Natural killer cell treated with Interleukin-12 subunit alpha and Interleukin-12 subunit beta and Interleukin-15 and Interleukin-18, amount 100 ng/mL, for 72 hours (primary cell): ENCODE results near the gene NOS3. TPM values are rescaled to one million over a fixed set of nuclear protein-coding genes. Genes with fewer than 3 reads are reported as not detected.
"Not testable (repeated sequence)": the region's sequence is repeated elsewhere in the genome, so short reads cannot be mapped to it uniquely, and the experiment has no call there.

Source experiments
- ATAC-seq, 2 donors: fragments of 150-1000 bp; cut with Tn5 transposase in 1 of 2; sonication (Bioruptor Pico), chemical (Tn5 transposase) in 1 of 2; 2 replicates each; pipeline ENCODE4 v1.10.0; 2021
- DNase-seq: peaks from one replicate; pipeline ENCODE4 v3.0.0; 2022; ENCODE audit warnings: low spot score
- H3K27ac Mint-ChIP-seq, 2 donors: 1 replicate in 1 of 2; 2 replicates in 1 of 2; pipeline ENCODE4 v1.8.0; 2022; ENCODE audit warnings: mixed read lengths in 2 of 2, mild to moderate bottlenecking in 1 of 2, moderate library complexity in 1 of 2
- H3K27me3 Mint-ChIP-seq, 2 donors: 1 replicate in 1 of 2; 2 replicates in 1 of 2; pipeline ENCODE4 v1.8.0; 2022; ENCODE audit warnings: mixed read lengths in 2 of 2
- H3K36me3 Mint-ChIP-seq: one replicate; pipeline ENCODE4 v1.8.0; 2022; ENCODE audit warnings: mixed read lengths
- H3K4me1 Mint-ChIP-seq, 2 donors: 1 replicate in 1 of 2; 2 replicates in 1 of 2; pipeline ENCODE4 v1.8.0; 2022; ENCODE audit warnings: low read depth in 2 of 2, mixed read lengths in 2 of 2, mild to moderate bottlenecking in 1 of 2
- H3K4me3 Mint-ChIP-seq: one replicate; pipeline ENCODE4 v1.8.0; 2022; ENCODE audit warnings: mixed read lengths
- H3K9me3 Mint-ChIP-seq: 2 replicates; pipeline ENCODE4 v1.8.0; 2022; ENCODE audit warnings: mixed read lengths
- total RNA-seq, 2 donors: library from RNA; stranded (reverse); gene quantifications; one replicate each; pipeline ENCODE4 v1.2.3, GENCODE V29; 2022

The NOS3 gene
- total RNA-seq, 2 donors from 2014 or later, result 1.2 to 8.0 TPM

- Mint-ChIP-seq H3K9me3 (no peaks in the 10 kb centered on the region), H3K4me1 (peaks cover 41 to 48% of the 10 kb centered on the region in 2 donors), H3K36me3 (no peaks in the 10 kb centered on the region), H3K27ac (peak overlapping the region; percentile 57 to 79), H3K4me3 (peak overlapping the region; percentile 49), H3K27me3 (no peaks in the 10 kb centered on the region)
- ATAC-seq (peak; percentile 18 to 52), DNase-seq (no peak)
Measured at GRCh38 chr7:151010307-151011096, 19.7 kb downstream of the NOS3 start.

GRCh38 chr7:151011097-151011409 lies 20.2 kb downstream of the NOS3 start:
- H3K9me3 Mint-ChIP-seq, result no peaks in the 10 kb centered on the region
- H3K27me3 Mint-ChIP-seq, result no peaks in the 10 kb centered on the region

GRCh38 chr7:151011616-151012015 lies 20.8 kb downstream of the NOS3 start:
- H3K27me3 Mint-ChIP-seq, H3K9me3 Mint-ChIP-seq, H3K36me3 Mint-ChIP-seq, H3K4me3 Mint-ChIP-seq, ATAC-seq, DNase-seq: not testable (repeated sequence)
- peak overlapping the region in 1 of 2 donors; percentile 79 for H3K27ac Mint-ChIP-seq
- H3K4me1 Mint-ChIP-seq, result peaks cover 42 to 50% of the 10 kb centered on the region in 2 donors

More at GRCh38 chr7:151011097-151011409, 20.2 kb downstream of the NOS3 start:
- Mint-ChIP-seq H3K4me3 (peak overlapping the region; percentile 49), H3K4me1 (peaks cover 42 to 50% of the 10 kb centered on the region in 2 donors), H3K27ac (peak overlapping the region; percentile 57 to 79), H3K36me3 (no peaks in the 10 kb centered on the region)
- no peak for ATAC-seq
- DNase-seq, result no peak

- H3K4me1 Mint-ChIP-seq, result peaks cover 42 to 50% of the 10 kb centered on the region in 2 donors
- H3K9me3 Mint-ChIP-seq, result no peaks in the 10 kb centered on the region
- H3K27me3 Mint-ChIP-seq, result peaks cover 0 to 2% of the 10 kb centered on the region in 2 donors
- DNase-seq (no peak), ATAC-seq (no peak)
- H3K27ac Mint-ChIP-seq, result peak overlapping the region in 1 of 2 donors; percentile 79
- no peaks in the 10 kb centered on the region for H3K36me3 Mint-ChIP-seq
- peak overlapping the region; percentile 55 for H3K4me3 Mint-ChIP-seq
Measured at GRCh38 chr7:151012031-151012692, 21.3 kb downstream of the NOS3 start.

- H3K27me3 Mint-ChIP-seq, result peaks cover 3 to 5% of the 10 kb centered on the region in 2 donors
- H3K4me3 Mint-ChIP-seq, result peak overlapping the region; percentile 55
- peaks cover 39 to 48% of the 10 kb centered on the region in 2 donors for H3K4me1 Mint-ChIP-seq
- no peak for ATAC-seq
- H3K36me3 Mint-ChIP-seq, result no peaks in the 10 kb centered on the region
- DNase-seq, result no peak
- H3K9me3 Mint-ChIP-seq, result no peaks in the 10 kb centered on the region
- H3K27ac Mint-ChIP-seq, result no peak overlapping the region
Measured at GRCh38 chr7:151012911-151013347, 22.1 kb downstream of the NOS3 start.

GRCh38 chr7:151013356-151013732 lies 22.5 kb downstream of the NOS3 start:
- H3K27ac Mint-ChIP-seq, result no peak overlapping the region
- H3K27me3 Mint-ChIP-seq, result peaks cover 7 to 8% of the 10 kb centered on the region in 2 donors
- H3K4me3 Mint-ChIP-seq, result no peak overlapping the region
- no peaks in the 10 kb centered on the region for H3K9me3 Mint-ChIP-seq
- no peak for DNase-seq
- ATAC-seq, result no peak
- no peaks in the 10 kb centered on the region for H3K36me3 Mint-ChIP-seq
- peaks cover 39 to 48% of the 10 kb centered on the region in 2 donors for H3K4me1 Mint-ChIP-seq

- H3K9me3 Mint-ChIP-seq, result no peaks in the 10 kb centered on the region
- H3K36me3 Mint-ChIP-seq, result no peaks in the 10 kb centered on the region
- H3K4me1 Mint-ChIP-seq, result peaks cover 39 to 47% of the 10 kb centered on the region in 2 donors
- ATAC-seq (peak; percentile 71 to 80), DNase-seq (peak; percentile 90)
- H3K4me3 Mint-ChIP-seq, result peak overlapping the region; percentile 90
- H3K27me3 Mint-ChIP-seq, result peaks cover 9% of the 10 kb centered on the region in 2 donors
- peak overlapping the region; percentile 78 to 89 for H3K27ac Mint-ChIP-seq
Measured at GRCh38 chr7:151013733-151014497, 23.1 kb downstream of the NOS3 start.

GRCh38 chr7:151014950-151015349 lies 24.1 kb downstream of the NOS3 start:
- peak overlapping the region; percentile 78 to 89 for H3K27ac Mint-ChIP-seq
- peaks cover 15 to 18% of the 10 kb centered on the region in 2 donors for H3K27me3 Mint-ChIP-seq
- ATAC-seq (no peak), DNase-seq (no peak)
- H3K4me1 Mint-ChIP-seq, result peaks cover 44 to 51% of the 10 kb centered on the region in 2 donors
- no peaks in the 10 kb centered on the region for H3K9me3 Mint-ChIP-seq
- no peaks in the 10 kb centered on the region for H3K36me3 Mint-ChIP-seq
- peak overlapping the region; percentile 21 for H3K4me3 Mint-ChIP-seq

- no peak overlapping the region for H3K27ac Mint-ChIP-seq
- no peak overlapping the region for H3K4me3 Mint-ChIP-seq
- no peaks in the 10 kb centered on the region for H3K36me3 Mint-ChIP-seq
- DNase-seq, result no peak
- no peak for ATAC-seq
- no peaks in the 10 kb centered on the region for H3K9me3 Mint-ChIP-seq
- peaks cover 23 to 28% of the 10 kb centered on the region in 2 donors for H3K27me3 Mint-ChIP-seq
- H3K4me1 Mint-ChIP-seq, result peaks cover 41% of the 10 kb centered on the region in 2 donors
Measured at GRCh38 chr7:151015967-151016366, 25.1 kb downstream of the NOS3 start.

- no peaks in the 10 kb centered on the region for H3K9me3 Mint-ChIP-seq
- ATAC-seq (no peak), DNase-seq (no peak)
- no peak overlapping the region for H3K4me3 Mint-ChIP-seq
- H3K27ac Mint-ChIP-seq, result no peak overlapping the region
- H3K36me3 Mint-ChIP-seq, result no peaks in the 10 kb centered on the region
- H3K27me3 Mint-ChIP-seq, result peaks cover 26 to 33% of the 10 kb centered on the region in 2 donors
- H3K4me1 Mint-ChIP-seq, result peaks cover 38 to 39% of the 10 kb centered on the region in 2 donors
Measured at GRCh38 chr7:151016505-151016904, 25.7 kb downstream of the NOS3 start.

- Mint-ChIP-seq H3K36me3 (no peaks in the 10 kb centered on the region), H3K9me3 (no peaks in the 10 kb centered on the region), H3K27ac (peak overlapping the region in 1 of 2 donors; percentile 33), H3K4me1 (peaks cover 36 to 38% of the 10 kb centered on the region in 2 donors), H3K4me3 (no peak overlapping the region), H3K27me3 (peaks cover 26 to 36% of the 10 kb centered on the region in 2 donors)
- DNase-seq (no peak), ATAC-seq (no peak)
Measured at GRCh38 chr7:151016942-151017341, 26.1 kb downstream of the NOS3 start.

GRCh38 chr7:151017370-151017952 lies 26.6 kb downstream of the NOS3 start:
- Mint-ChIP-seq H3K36me3 (no peaks in the 10 kb centered on the region), H3K4me1 (peaks cover 32 to 36% of the 10 kb centered on the region in 2 donors)

GRCh38 chr7:151017953-151018420 lies 27.2 kb downstream of the NOS3 start:
- peak; percentile 84 for DNase-seq
- H3K4me3 Mint-ChIP-seq, result peak overlapping the region; percentile 81
- ATAC-seq, result peak; percentile 75 to 80
- no peaks in the 10 kb centered on the region for H3K36me3 Mint-ChIP-seq
- H3K9me3 Mint-ChIP-seq, result no peaks in the 10 kb centered on the region
- peak overlapping the region in 1 of 2 donors; percentile 76 for H3K27ac Mint-ChIP-seq
- H3K27me3 Mint-ChIP-seq, result peaks cover 26 to 36% of the 10 kb centered on the region in 2 donors
- peaks cover 28 to 31% of the 10 kb centered on the region in 2 donors for H3K4me1 Mint-ChIP-seq

More at GRCh38 chr7:151017370-151017952, 26.6 kb downstream of the NOS3 start:
- DNase-seq (no peak), ATAC-seq (no peak)
- peaks cover 26 to 36% of the 10 kb centered on the region in 2 donors for H3K27me3 Mint-ChIP-seq
- H3K4me3 Mint-ChIP-seq, result peak overlapping the region; percentile 81
- H3K9me3 Mint-ChIP-seq, result no peaks in the 10 kb centered on the region
- peak overlapping the region in 1 of 2 donors; percentile 33 for H3K27ac Mint-ChIP-seq
